ENCODE data around the gene SLC16A7. TPM values are rescaled to one million over a fixed set of nuclear protein-coding genes. Genes with fewer than 3 reads are reported as not detected.

Gene SLC16A7
- total RNA-seq, 4 donors from 2014 or later = 39.1 to 163 (median 88.9) TPM

DNA sequence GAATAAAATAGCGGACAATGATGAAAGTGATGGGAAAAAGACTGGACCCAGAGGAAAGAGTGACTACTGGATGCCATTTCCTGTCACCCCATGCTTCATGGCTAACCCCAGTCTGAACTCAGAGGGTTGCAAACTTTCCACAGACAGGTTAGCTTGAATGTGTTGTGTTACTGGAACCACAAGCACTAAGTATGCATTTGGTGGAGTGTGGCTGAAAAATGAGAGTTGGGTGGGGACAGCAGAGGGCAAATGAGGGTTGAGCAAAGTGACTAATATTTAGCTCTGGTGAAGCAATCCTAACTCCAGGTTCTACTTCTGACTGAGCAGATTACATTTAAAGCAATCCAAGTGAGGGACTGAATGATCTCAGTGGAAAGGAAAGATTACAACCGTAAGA lies 1.6 kb downstream of the SLC16A7 start:
- TF ChIP-seq, protein P1, sequence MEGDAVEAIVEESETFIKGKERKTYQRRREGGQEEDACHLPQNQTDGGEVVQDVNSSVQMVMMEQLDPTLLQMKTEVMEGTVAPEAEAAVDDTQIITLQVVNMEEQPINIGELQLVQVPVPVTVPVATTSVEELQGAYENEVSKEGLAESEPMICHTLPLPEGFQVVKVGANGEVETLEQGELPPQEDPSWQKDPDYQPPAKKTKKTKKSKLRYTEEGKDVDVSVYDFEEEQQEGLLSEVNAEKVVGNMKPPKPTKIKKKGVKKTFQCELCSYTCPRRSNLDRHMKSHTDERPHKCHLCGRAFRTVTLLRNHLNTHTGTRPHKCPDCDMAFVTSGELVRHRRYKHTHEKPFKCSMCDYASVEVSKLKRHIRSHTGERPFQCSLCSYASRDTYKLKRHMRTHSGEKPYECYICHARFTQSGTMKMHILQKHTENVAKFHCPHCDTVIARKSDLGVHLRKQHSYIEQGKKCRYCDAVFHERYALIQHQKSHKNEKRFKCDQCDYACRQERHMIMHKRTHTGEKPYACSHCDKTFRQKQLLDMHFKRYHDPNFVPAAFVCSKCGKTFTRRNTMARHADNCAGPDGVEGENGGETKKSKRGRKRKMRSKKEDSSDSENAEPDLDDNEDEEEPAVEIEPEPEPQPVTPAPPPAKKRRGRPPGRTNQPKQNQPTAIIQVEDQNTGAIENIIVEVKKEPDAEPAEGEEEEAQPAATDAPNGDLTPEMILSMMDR (IDR thresholded peaks at IDR 0.05; ENCODE audit: low read depth) = no peak

- TF ChIP-seq, protein P1 (IDR thresholded peaks at IDR 0.05; ENCODE audit: low read depth) = no peak
Measured at GRCh38 chr12:59600171-59600570, 4.3 kb downstream of the SLC16A7 start.

GRCh38 chr12:59603754-59604153 lies 7.9 kb downstream of the SLC16A7 start:
- TF ChIP-seq, protein P1 (IDR thresholded peaks at IDR 0.05; ENCODE audit: low read depth) = no peak

GRCh38 chr12:59615392-59616165 lies 19.8 kb downstream of the SLC16A7 start:
- TF ChIP-seq, protein P1 (IDR thresholded peaks at IDR 0.05; ENCODE audit: low read depth) = no peak

GRCh38 chr12:59619461-59620240 lies 23.8 kb downstream of the SLC16A7 start:
- TF ChIP-seq, protein P1 (IDR thresholded peaks at IDR 0.05; ENCODE audit: low read depth) = no peak

- TF ChIP-seq, protein P1 (IDR thresholded peaks at IDR 0.05; ENCODE audit: low read depth) = no peak
Measured at GRCh38 chr12:59620326-59620725, 24.5 kb downstream of the SLC16A7 start.

DNA sequence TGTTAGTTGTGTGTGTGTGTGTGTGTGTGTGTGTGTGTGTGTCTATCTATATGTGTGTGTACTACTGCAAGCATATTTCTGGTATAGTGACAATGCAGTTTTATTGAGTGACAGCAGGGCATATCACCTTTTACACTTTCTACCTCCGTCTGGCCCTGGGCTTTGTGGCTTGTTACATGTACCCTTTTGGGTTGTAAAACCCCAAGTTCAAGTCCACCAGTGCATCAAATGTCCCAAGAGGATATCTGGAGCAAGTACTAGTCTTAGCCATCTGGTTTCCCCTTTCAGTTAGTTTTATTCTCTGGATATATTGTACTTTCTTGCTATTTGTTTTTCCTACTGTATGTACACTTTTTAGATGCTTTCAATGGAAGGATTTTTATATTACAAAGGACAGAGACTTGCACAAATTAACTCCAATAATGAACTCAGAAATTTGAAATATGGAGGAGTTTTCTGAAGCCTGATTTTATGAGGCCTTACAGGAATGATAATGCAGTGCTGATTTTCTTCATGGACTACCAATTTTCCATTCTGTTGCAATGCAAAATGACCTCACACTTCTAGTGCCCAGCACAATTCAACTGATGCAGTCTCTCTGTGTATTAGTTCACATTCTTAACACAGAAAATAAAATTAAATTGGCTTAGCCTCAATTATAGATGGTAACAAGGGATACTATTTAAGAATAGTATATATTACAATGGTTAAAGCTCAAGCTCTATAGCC lies 29.1 kb downstream of the SLC16A7 start:
- TF ChIP-seq, protein P1 (IDR thresholded peaks at IDR 0.05; ENCODE audit: low read depth) = no peak

All from subcutaneous adipose tissue (tissue), 4 donors.